Left ventricle myocardium inferior (tissue), 1 donor: ENCODE data around the gene C1QTNF3. TPM values are rescaled to one million over a fixed set of nuclear protein-coding genes. Genes with fewer than 3 reads are reported as not detected.

Experiments used
- DNase-seq: peaks from one replicate; pipeline ENCODE4 v3.0.0-alpha.2; 2020
- H3K27ac ChIP-seq: fragments of 200-600 bp; replicated peaks from 2 replicates; pipeline ENCODE4 v1.8.0; 2021
- H3K27me3 ChIP-seq: fragments of 200-600 bp; 2 replicates; pipeline ENCODE4 v1.8.0; 2021; ENCODE audit warnings: low read depth
- H3K36me3 ChIP-seq: fragments of 200-600 bp; 2 replicates; pipeline ENCODE4 v1.8.0; 2021
- H3K4me1 ChIP-seq: fragments of 200-600 bp; 2 replicates; pipeline ENCODE4 v1.8.0; 2021
- H3K4me3 ChIP-seq: fragments of 200-600 bp; 2 replicates; pipeline ENCODE4 v1.8.0; 2021; ENCODE audit warnings: mild to moderate bottlenecking, moderate library complexity
- H3K9me3 ChIP-seq: fragments of 200-600 bp; replicated peaks from 2 replicates; pipeline ENCODE4 v1.8.0; 2021
- CTCF ChIP-seq: fragments of 200-600 bp; IDR thresholded peaks from 2 replicates; pipeline ENCODE4 v1.8.0; 2021; ENCODE audit warnings: antibody characterized with exemption, mild to moderate bottlenecking, borderline replicate concordance
- intact Hi-C: fragments of 100-400 bp; cut with micrococcal nuclease; formaldehyde crosslinking; loops from one replicate; pipeline ENCODE4 v1.11.0; 2022
- total RNA-seq: library from RNA; stranded (reverse); fragmentation: NEBNext Ultra II Directional; extraction: Animal tissue kit (Norgen Biotek cat#: 25700); gene quantifications from one replicate; pipeline ENCODE4 v1.2.1, GENCODE V29; 2021
- donor health status: DM: no; HTN: yes; CAD: no; lungs with severe emphysema.

The C1QTNF3 gene
- total RNA-seq, 1 donor from 2014 or later: 0.49 TPM

GRCh38 chr5:34064656-34065055 lies 21.6 kb upstream of the C1QTNF3 start:
- H3K9me3 ChIP-seq: no peaks in the 10 kb centered on the region
- no peaks in the 10 kb centered on the region for H3K4me1 ChIP-seq
- intact Hi-C loops: no loop called here
- H3K4me3 ChIP-seq: no peak overlapping the region
- no peaks in the 10 kb centered on the region for H3K36me3 ChIP-seq
- H3K27me3 ChIP-seq: no peaks in the 10 kb centered on the region
- H3K27ac ChIP-seq: no peak overlapping the region
- no peak for DNase-seq
- no peak for TF ChIP-seq CTCF

- intact Hi-C loops: no loop called here
- Histone ChIP-seq H3K4me1 (no peaks in the 10 kb centered on the region), H3K27me3 (no peaks in the 10 kb centered on the region), H3K36me3 (no peaks in the 10 kb centered on the region), H3K27ac (no peak overlapping the region), H3K4me3 (no peak overlapping the region), H3K9me3 (no peaks in the 10 kb centered on the region)
- DNase-seq: no peak
- TF ChIP-seq CTCF: no peak
Measured at GRCh38 chr5:34062419-34062818, 19.4 kb upstream of the C1QTNF3 start.

- no peak for TF ChIP-seq CTCF
- Histone ChIP-seq H3K36me3 (no peaks in the 10 kb centered on the region), H3K4me1 (no peaks in the 10 kb centered on the region), H3K27me3 (no peaks in the 10 kb centered on the region), H3K4me3 (no peak overlapping the region), H3K9me3 (no peaks in the 10 kb centered on the region), H3K27ac (no peak overlapping the region)
- no peak for DNase-seq
- intact Hi-C loops: no loop called here
Measured at GRCh38 chr5:34061993-34062392, 19.0 kb upstream of the C1QTNF3 start.

- TF ChIP-seq CTCF: no peak
- no peaks in the 10 kb centered on the region for H3K9me3 ChIP-seq
- intact Hi-C loops: no loop called here
- H3K36me3 ChIP-seq: no peaks in the 10 kb centered on the region
- no peaks in the 10 kb centered on the region for H3K27me3 ChIP-seq
- no peak for DNase-seq
- H3K27ac ChIP-seq: no peak overlapping the region
- no peak overlapping the region for H3K4me3 ChIP-seq
- no peaks in the 10 kb centered on the region for H3K4me1 ChIP-seq
Measured at GRCh38 chr5:34059977-34060376, 17.0 kb upstream of the C1QTNF3 start.

GRCh38 chr5:34058532-34058931 lies 15.5 kb upstream of the C1QTNF3 start:
- DNase-seq: no peak
- intact Hi-C loops: no loop called here
- peaks cover 9% of the 10 kb centered on the region for H3K4me1 ChIP-seq
- TF ChIP-seq CTCF: no peak
- H3K9me3 ChIP-seq: no peaks in the 10 kb centered on the region
- H3K4me3 ChIP-seq: no peak overlapping the region
- no peaks in the 10 kb centered on the region for H3K27me3 ChIP-seq
- H3K27ac ChIP-seq: no peak overlapping the region
- no peaks in the 10 kb centered on the region for H3K36me3 ChIP-seq

GRCh38 chr5:34057569-34057968 lies 14.6 kb upstream of the C1QTNF3 start:
- Histone ChIP-seq H3K4me3 (no peak overlapping the region), H3K4me1 (peaks cover 19% of the 10 kb centered on the region), H3K9me3 (no peaks in the 10 kb centered on the region), H3K36me3 (no peaks in the 10 kb centered on the region), H3K27ac (no peak overlapping the region), H3K27me3 (no peaks in the 10 kb centered on the region)
- DNase-seq: no peak
- intact Hi-C loops: no loop called here
- no peak for TF ChIP-seq CTCF
